NCI-H510A treated with DMSO at 0.1 percent for 48 hours (cell line): ENCODE results near the gene MYO1A.
"Not testable (repeated sequence)": the region's sequence is repeated elsewhere in the genome, so short reads cannot be mapped to it uniquely, and the experiment has no call there.

ENCODE experiments used
- DNase-seq: peaks from one replicate; lab custom pipeline; 2025; lab: John Stamatoyannopoulos, UW

The MYO1A gene

DNA sequence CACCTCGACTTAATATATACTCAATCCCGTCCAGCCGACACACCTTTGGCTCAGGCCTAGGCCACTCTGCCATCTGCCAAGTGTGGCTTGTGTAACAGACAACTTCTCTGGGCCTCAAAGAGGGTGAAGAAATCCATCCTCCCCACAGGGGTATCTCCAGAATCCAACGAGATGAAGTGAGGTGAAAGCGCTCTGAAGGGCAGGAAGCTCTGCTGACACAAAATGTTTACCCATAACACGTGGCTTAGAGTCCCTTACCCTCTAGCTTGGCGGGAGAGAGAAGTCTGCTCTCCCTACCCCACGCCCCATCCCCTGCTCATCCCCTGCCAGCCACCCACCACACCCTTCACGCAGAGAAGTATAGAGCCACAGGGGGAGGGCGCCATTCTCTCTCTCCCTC is 56.6 kb downstream of the MYO1A start:
- DNase-seq, result no peak

GRCh38 chr12:56991319-56992246 is 58.3 kb downstream of the MYO1A start:
- no peak for DNase-seq

DNA sequence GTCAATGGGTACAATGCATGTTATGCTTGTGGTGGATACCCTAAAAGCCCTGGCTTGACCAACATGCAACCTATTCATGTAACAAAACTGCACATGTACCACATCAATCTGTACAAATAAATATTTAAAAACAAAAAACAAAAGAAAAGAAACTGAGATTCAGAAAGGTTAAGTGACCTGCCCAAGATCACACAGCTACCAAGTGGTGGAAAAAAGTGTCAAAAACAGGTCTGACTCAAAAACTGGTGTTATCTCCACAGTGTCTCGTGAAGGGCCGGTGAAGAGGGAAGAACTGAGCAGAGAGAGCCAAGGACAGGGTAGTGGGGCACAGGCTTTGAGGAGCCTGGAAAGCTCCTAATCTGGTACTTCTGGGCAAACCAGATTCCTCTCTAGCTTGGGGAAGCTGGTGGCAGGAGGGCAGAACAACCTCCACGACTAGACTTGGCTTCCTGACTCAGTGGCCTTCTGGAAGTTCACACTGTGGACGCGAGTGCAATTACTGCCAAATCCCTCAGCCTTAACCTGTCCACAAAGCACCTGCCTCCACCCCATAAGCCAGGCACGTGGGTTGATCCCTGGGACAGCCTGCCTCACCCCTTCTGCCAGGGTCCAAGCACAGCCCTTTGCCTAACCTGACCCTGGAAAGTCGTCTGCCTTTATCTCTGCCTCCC is 59.1 kb downstream of the MYO1A start:
- no peak for DNase-seq

GRCh38 chr12:56989861-56990610 is 59.9 kb downstream of the MYO1A start:
- no peak for DNase-seq

- DNase-seq, result no peak
These were observed 61.7 kb downstream of the MYO1A start for GRCh38 chr12:56988207-56988739.

GRCh38 chr12:56987551-56988053 is 62.3 kb downstream of the MYO1A start:
- DNase-seq, result peak; percentile 82

DNA sequence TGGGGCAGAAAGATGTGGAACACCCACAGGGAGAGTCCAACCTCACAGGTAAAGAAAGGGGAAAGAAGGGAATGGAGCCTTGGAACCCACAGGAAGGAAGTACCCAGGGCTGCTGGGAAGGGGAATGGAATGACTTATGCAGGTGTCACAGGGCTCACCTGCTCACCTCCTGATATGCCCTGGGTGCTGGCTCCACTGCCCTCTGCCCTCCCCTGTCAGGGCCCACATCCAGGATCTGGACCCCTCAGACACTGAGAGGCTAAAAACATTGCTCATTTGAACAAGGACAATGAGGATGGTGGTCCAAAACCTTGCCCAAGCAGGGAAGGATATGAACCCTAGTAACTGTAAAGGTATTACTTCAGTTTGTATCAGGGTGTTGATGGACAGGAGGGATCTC is 62.9 kb downstream of the MYO1A start:
- no peak for DNase-seq

GRCh38 chr12:56985714-56986113 is 64.2 kb downstream of the MYO1A start:
- DNase-seq, result peak; percentile 55

GRCh38 chr12:56983386-56983785 is 66.5 kb downstream of the MYO1A start:
- no peak for DNase-seq

- not testable (repeated sequence) for DNase-seq
These were observed 67.2 kb downstream of the MYO1A start for GRCh38 chr12:56982578-56983236.

DNA sequence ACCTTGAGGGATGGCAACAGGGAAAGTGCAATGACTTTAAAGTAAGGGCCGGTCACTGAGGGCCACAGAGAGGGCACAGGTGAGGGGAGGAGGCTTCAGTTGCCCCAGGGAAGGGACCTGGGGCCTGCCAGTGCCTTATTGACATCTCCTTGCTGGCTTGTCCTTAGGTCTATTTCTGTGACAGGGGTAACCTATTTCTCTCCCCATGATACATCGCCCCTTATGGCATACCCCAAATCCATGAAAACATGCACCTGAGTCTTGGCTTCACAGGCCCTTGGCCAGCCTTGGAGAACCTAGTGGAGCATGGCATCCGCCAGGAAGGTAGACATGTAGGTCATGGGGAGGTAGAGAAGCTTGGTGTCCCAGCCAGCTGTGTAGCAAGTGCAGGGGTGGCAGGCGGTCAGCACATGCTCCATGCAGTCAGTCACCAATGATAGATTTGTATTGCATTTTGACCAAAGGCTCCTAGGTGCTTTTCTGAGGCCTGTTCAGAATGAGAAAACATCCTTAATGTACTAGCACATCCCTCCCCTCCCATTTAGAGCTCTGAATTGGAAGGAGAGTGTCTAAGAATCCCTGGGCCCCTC is 68.9 kb downstream of the MYO1A start:
- DNase-seq, result no peak

GRCh38 chr12:56980268-56980667 is 69.7 kb downstream of the MYO1A start:
- no peak for DNase-seq

GRCh38 chr12:56979628-56980027 is 70.3 kb downstream of the MYO1A start:
- no peak for DNase-seq
